Transverse colon (tissue), 3 donors: Measurements from ENCODE around the gene ZBTB26.

Source experiments
- EP300 ChIP-seq: sonication (generic); formaldehyde crosslinking; IDR thresholded peaks from one replicate; pipeline ENCODE4 v1.6.1; 2017; ENCODE audit warnings: antibody characterized with exemption, low read depth
- POLR2A ChIP-seq: fragments of 450-650 bp; IDR thresholded peaks from one replicate; pipeline ENCODE4 v1.6.1; 2016; ENCODE audit warnings: antibody characterized with exemption, mild to moderate bottlenecking, moderate library complexity
- TF ChIP-seq, protein P1 (sequence below), 5 experiments: fragments of 200-600 bp in 3 of 5; fragments of 450-650 bp in 2 of 5; sonication (generic) in 3 of 5; IDR thresholded peaks; 1 replicate in 2 of 5; 2 replicates in 3 of 5; pipeline ENCODE4 v1.5.1; 2016 to 2017; ENCODE audit warnings: antibody characterized with exemption in 5 of 5, inconsistent platforms in 3 of 5, mild to moderate bottlenecking in 2 of 5, moderate library complexity in 1 of 5

DNA sequence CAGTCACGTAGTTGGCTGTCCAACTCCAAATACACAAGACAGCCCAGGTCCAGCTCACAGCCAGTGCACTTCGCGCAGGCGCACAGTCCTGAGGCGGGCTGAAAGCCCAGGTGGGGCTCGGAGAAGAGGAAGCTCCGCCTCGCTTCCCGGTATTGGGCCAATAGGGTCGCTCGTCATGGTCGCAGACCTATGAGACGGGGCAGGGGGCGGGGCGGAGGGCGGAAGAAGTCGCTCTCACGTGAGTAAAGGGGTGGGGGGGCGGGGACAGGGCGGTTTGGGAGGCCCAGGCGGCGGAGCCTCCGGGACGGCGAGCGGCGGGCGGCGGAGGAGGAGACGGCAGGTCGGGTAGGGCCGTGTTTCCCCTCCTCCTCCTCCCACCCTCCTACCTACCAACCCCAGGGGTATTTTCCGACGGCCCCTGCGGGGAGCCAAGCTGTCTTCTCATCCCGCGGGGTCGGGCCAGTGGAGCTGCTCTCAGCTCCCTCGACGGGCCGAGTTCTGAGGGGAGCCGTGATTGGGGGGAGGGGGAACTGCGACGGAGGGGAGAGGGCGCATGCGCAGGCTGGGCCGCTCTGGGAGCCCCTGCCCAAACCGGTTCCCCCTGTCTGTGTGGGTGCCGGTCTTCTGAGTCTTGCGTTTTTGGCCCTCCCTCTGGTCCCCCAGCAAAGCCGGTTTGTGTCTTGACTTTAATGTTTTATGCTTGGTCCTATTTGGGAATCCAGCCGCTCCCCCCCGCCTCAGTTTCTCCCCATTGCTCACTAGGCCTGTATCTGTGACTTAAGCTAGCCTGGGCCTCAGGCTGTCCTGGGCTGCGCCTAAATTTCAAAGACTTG lies 9.7 kb upstream of the ZBTB26 start, which contains the start of gene RABGAP1:
- TF ChIP-seq, protein P1, sequence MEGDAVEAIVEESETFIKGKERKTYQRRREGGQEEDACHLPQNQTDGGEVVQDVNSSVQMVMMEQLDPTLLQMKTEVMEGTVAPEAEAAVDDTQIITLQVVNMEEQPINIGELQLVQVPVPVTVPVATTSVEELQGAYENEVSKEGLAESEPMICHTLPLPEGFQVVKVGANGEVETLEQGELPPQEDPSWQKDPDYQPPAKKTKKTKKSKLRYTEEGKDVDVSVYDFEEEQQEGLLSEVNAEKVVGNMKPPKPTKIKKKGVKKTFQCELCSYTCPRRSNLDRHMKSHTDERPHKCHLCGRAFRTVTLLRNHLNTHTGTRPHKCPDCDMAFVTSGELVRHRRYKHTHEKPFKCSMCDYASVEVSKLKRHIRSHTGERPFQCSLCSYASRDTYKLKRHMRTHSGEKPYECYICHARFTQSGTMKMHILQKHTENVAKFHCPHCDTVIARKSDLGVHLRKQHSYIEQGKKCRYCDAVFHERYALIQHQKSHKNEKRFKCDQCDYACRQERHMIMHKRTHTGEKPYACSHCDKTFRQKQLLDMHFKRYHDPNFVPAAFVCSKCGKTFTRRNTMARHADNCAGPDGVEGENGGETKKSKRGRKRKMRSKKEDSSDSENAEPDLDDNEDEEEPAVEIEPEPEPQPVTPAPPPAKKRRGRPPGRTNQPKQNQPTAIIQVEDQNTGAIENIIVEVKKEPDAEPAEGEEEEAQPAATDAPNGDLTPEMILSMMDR (IDR thresholded peaks at IDR 0.05): no peak
- TF ChIP-seq POLR2A (peak; percentile 88), EP300 (no peak)
